HepG2 (cell line): ENCODE results near the gene TREML4. TPM values are rescaled to one million over a fixed set of nuclear protein-coding genes. Genes with fewer than 3 reads are reported as not detected.
A peak's percentile ranks its signal among the peaks of the same experiment; 100 is the strongest.

ENCODE experiments used
- ATAC-seq: fragments of 200-7000 bp; cut with Tn5 transposase; 3 replicates; pipeline ENCODE4 v1.9.1; 2020; ENCODE audit warnings: mild to moderate bottlenecking, moderate library complexity
- BruUV-seq: library from RNA; stranded (reverse); fragments of 400-500 nt; replicated peaks from 2 replicates; lab custom pipeline; 2021; lab: Mats Ljungman, UMichigan
- CTCF ChIA-PET: fragments of 300-600 bp; formaldehyde crosslinking; extraction: SDS; loops from one replicate; lab custom pipeline; 2021; ENCODE audit warnings: low total read pairs, inconsistent platforms, low intra/inter-chr PET ratio; lab: Yijun Ruan, JAX
- POLR2A ChIA-PET: fragments of 350-600 bp; sonication (Branson Sonifier 250); formaldehyde crosslinking; loops from one replicate; lab custom pipeline; 2020; ENCODE audit warnings: antibody characterized with exemption, inconsistent platforms; lab: Yijun Ruan, JAX
- DNase-seq: peaks from one replicate; pipeline ENCODE4 v3.0.0-alpha.2; 2015; ENCODE audit warnings: low spot score
- FAIRE-seq: peaks from 3 replicates; lab custom pipeline; 2011; peaks lifted over from hg19 to GRCh38; lab: Jason Lieb, UNC
- H2AFZ ChIP-seq: one replicate; pipeline ENCODE4 v1.6.1; 2011; ENCODE audit warnings: low read length, inconsistent platforms
- H3K27ac ChIP-seq: fragments of 300-600 bp; 3 replicates; pipeline ENCODE4 v1.8.0; 2011; ENCODE audit warnings: mixed run types, mild to moderate bottlenecking, mixed read lengths, low read length, inconsistent platforms; ENCODE audit not compliant: insufficient read depth; ENCODE audit errors: extremely low read length
- H3K27me3 ChIP-seq, 2 experiments: fragments of 200-600 bp in 1 of 2; 2 replicates in 1 of 2; 3 replicates in 1 of 2; pipeline versions ENCODE4 v1.6.0 to v1.8.0; 2011; ENCODE audit warnings: low read length in 2 of 2, mild to moderate bottlenecking in 2 of 2, moderate library complexity in 2 of 2, inconsistent platforms in 1 of 2; ENCODE audit not compliant: insufficient read depth in 2 of 2, control insufficient read depth in 1 of 2
- H3K36me3 ChIP-seq, 2 experiments: fragments of 200-600 bp in 1 of 2; replicated peaks in 1 of 2; 2 replicates in 1 of 2; 3 replicates in 1 of 2; pipeline versions ENCODE4 v1.5.1 to v1.8.0; 2011; ENCODE audit warnings: low read length in 2 of 2, inconsistent platforms in 1 of 2; ENCODE audit not compliant: insufficient read depth in 2 of 2, control insufficient read depth in 1 of 2
- H3K4me1 ChIP-seq: 2 replicates; pipeline ENCODE4 v1.5.1; 2012; ENCODE audit warnings: low read length, inconsistent platforms; ENCODE audit not compliant: insufficient read depth
- H3K4me2 ChIP-seq: 2 replicates; pipeline ENCODE4 v1.6.0; 2011; ENCODE audit warnings: low read depth, low read length, inconsistent platforms
- H3K4me3 ChIP-seq, 3 experiments: fragments of 200-600 bp in 1 of 3; sonication (generic), shearing (Covaris generic) in 1 of 3; replicated peaks in 1 of 3; 2 replicates each; pipeline ENCODE4 v1.5.1; 2011 to 2016; ENCODE audit warnings: low read length in 3 of 3, inconsistent platforms in 2 of 3, low read depth in 2 of 3, mild to moderate bottlenecking in 2 of 3, control low read depth in 1 of 3, mixed read lengths in 1 of 3; ENCODE audit not compliant: insufficient read depth in 1 of 3
- H3K79me2 ChIP-seq: one replicate; pipeline ENCODE4 v1.6.1; 2011; ENCODE audit warnings: low read length, inconsistent platforms; ENCODE audit not compliant: insufficient read depth
- H3K9ac ChIP-seq: 2 replicates; pipeline ENCODE4 v1.6.0; 2011; ENCODE audit warnings: mild to moderate bottlenecking, low read depth, low read length, inconsistent platforms; ENCODE audit not compliant: insufficient read depth
- H3K9me3 ChIP-seq: 2 replicates; pipeline ENCODE4 v1.5.1; 2012; ENCODE audit warnings: mild to moderate bottlenecking, low read length
- H4K20me1 ChIP-seq: 2 replicates; pipeline ENCODE4 v1.6.0; 2011; ENCODE audit warnings: inconsistent platforms, mild to moderate bottlenecking, low read length, moderate library complexity; ENCODE audit not compliant: insufficient read depth
- AGO1 ChIP-seq: fragments of 200-400 bp; formaldehyde crosslinking; IDR thresholded peaks from 2 replicates; pipeline ENCODE4 v1.6.1; 2017; ENCODE audit warnings: mild to moderate bottlenecking, low read depth, low read length, moderate library complexity; ENCODE audit not compliant: poor library complexity, severe bottlenecking
- BRD4 ChIP-seq: sonication (generic); formaldehyde crosslinking; IDR thresholded peaks from 2 replicates; pipeline ENCODE4 v1.4.0; 2020; ENCODE audit warnings: missing genetic modification reagents
- KAT8 ChIP-seq: IDR thresholded peaks from 2 replicates; pipeline ENCODE4 v1.6.1; 2016; ENCODE audit warnings: missing genetic modification reagents, missing compliant biosample characterization
- MAFF ChIP-seq: IDR thresholded peaks from 2 replicates; pipeline ENCODE4 v1.6.1; 2011; ENCODE audit warnings: low read depth, low read length, improper control_type of control experiment
- STAG1 ChIP-seq: sonication (generic); formaldehyde crosslinking; IDR thresholded peaks from 2 replicates; pipeline ENCODE4 v1.4.0; 2020; ENCODE audit warnings: missing genetic modification reagents
- U2AF1 ChIP-seq: fragments of 200-400 bp; formaldehyde crosslinking; optimal IDR thresholded peaks from 2 replicates; pipeline ENCODE3; 2017; ENCODE audit warnings: mild to moderate bottlenecking, low read depth, low read length
- ZBTB26 ChIP-seq: IDR thresholded peaks from 2 replicates; pipeline ENCODE4 v1.6.1; 2016; ENCODE audit warnings: missing compliant biosample characterization, missing genetic modification reagents, borderline replicate concordance
- ZBTB38 ChIP-seq: sonication (generic); formaldehyde crosslinking; IDR thresholded peaks from 2 replicates; pipeline ENCODE4 v1.5.1; 2020; ENCODE audit warnings: mild to moderate bottlenecking, missing genetic modification reagents
- ZNF101 ChIP-seq: sonication (generic); formaldehyde crosslinking; IDR thresholded peaks from 2 replicates; pipeline ENCODE4 v1.4.0; 2020; ENCODE audit warnings: mild to moderate bottlenecking, low read depth, missing genetic modification reagents, borderline replicate concordance
- WGBS: methylation state at CpG from one replicate; pipeline ENCODE4 v1.1.6; 2017; ENCODE audit warnings: low lambda C conversion rate; 5-methylcytosine and 5-hydroxymethylcytosine counted together
- in situ Hi-C: cut with HindIII; loops from 2 replicates; pipeline ENCODE4 v1.10.0; 2017; ENCODE audit warnings: low pct_unique_long_range_greater_than_20kb; ENCODE audit not compliant: extremely low pct_ligation_motif_present
- intact Hi-C: fragments of 100-400 bp; cut with micrococcal nuclease; formaldehyde crosslinking; loops from one replicate; pipeline ENCODE4 v1.10.0; 2022; ENCODE audit not compliant: unreplicated experiment
- polyA plus RNA-seq, 8 experiments: library from polyadenylated mRNA; depleted of rRNA in 3 of 8; stranded (reverse) in 7 of 8; unstranded in 1 of 8; fragments of >200 nt; fragmentation: Illumina TruSeq in 4 of 8; extraction: Trizol in 4 of 8; gene quantifications; 2 replicates each; pipeline versions ENCODE4 v1.2.1 to v1.2.3, GENCODE V29; 2011 to 2016; ENCODE audit warnings: low read depth in 4 of 8, missing spikeins in 1 of 8, mixed read lengths in 1 of 8; ENCODE audit not compliant: insufficient read depth in 1 of 8
- total RNA-seq, 5 experiments: library from RNA; depleted of rRNA; stranded (reverse); fragments of >200 nt; fragmentation: Illumina TruSeq; extraction: Trizol; gene quantifications; 2 replicates each; pipeline ENCODE4 v1.2.3, GENCODE V29; 2016; ENCODE audit warnings: low read depth in 1 of 5
- TF ChIP-seq, protein P1 (sequence below), 2 experiments: sonication (generic) in 1 of 2; formaldehyde crosslinking in 1 of 2; IDR thresholded peaks; 2 replicates each; pipeline versions ENCODE4 v1.5.1 to v1.6.1; 2011 to 2020; ENCODE audit warnings: borderline replicate concordance in 1 of 2, low read depth in 1 of 2, low read length in 1 of 2, mild to moderate bottlenecking in 1 of 2, missing genetic modification reagents in 1 of 2, moderate library complexity in 1 of 2

TREML4 gene
- total and polyA plus RNA-seq, 2 of the 13 experiments (the other 11 are each of a cell fraction or from before 2014, with no cell fraction given) = not detected

- TF ChIP-seq, protein P1, sequence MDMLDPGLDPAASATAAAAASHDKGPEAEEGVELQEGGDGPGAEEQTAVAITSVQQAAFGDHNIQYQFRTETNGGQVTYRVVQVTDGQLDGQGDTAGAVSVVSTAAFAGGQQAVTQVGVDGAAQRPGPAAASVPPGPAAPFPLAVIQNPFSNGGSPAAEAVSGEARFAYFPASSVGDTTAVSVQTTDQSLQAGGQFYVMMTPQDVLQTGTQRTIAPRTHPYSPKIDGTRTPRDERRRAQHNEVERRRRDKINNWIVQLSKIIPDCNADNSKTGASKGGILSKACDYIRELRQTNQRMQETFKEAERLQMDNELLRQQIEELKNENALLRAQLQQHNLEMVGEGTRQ (IDR thresholded peaks at IDR 0.05; ENCODE audit: low read depth, low read length) = 0 out of 2 replicates have a peak, but pooled peaks have one; percentile 25
- TF ChIP-seq, protein P1 (CRISPR knock-in tag; IDR thresholded peaks at IDR 0.05; ENCODE audit: borderline replicate concordance) = no peak
- TF ChIP-seq, all 625 proteins: peak for 23
Observed at GRCh38 chr6:41214559-41215238, 13.4 kb upstream of the TREML4 start (continued).

DNA sequence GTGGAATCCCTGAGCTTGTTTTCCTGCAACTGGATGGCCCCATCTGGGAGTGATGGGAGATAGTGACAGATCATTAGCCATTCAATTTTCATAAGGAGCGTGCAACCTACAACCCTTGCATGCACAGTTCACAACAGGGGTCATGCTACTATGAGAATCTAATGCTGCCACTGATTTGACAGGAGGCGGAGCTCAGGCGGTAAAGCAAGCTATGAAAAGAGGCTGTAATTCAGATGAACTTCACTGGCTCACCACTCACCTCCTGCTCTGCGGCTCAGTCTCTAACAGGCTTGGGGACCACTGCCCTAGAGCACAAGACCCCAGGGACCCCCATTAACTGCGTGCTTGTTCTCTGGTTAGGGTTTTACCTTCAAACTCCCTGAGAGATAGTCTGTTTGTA is 12.4 kb upstream of the TREML4 start:
- BruUV-seq = no TSS peak
- TF ChIP-seq BRD4 (CRISPR knock-in tag) (no peak), U2AF1 (no peak), MAFF (no peak), ZBTB26 (CRISPR knock-in tag) (no peak), ZBTB38 (CRISPR knock-in tag) (no peak), STAG1 (CRISPR knock-in tag) (no peak), KAT8 (CRISPR knock-in tag) (no peak), AGO1 (no peak), ZNF101 (CRISPR knock-in tag) (no peak)
- TF ChIP-seq, all 625 proteins: peak for 0
- no peak overlapping the region for H3K4me3 ChIP-seq

More for the DNA sequence above, 12.4 kb upstream of the TREML4 start:
- ATAC-seq = no peak
- Histone ChIP-seq H3K27me3 (no peaks in the 10 kb centered on the region; a peak in 1 of 5 replicates), H3K79me2 (no peaks in the 10 kb centered on the region), H4K20me1 (no peaks in the 10 kb centered on the region), H3K4me1 (no peaks in the 10 kb centered on the region), H3K4me2 (no peak overlapping the region), H3K27ac (no peak overlapping the region), H2AFZ (no peak overlapping the region), H3K36me3 (no peaks in the 10 kb centered on the region), H3K9me3 (no peaks in the 10 kb centered on the region), H3K9ac (no peak overlapping the region)
- in situ Hi-C loops = no loop called here
- WGBS = 35% methylated on average over 5 of the region's 5 CpGs
- CTCF ChIA-PET = no interaction called here
- DNase-seq = no peak
- POLR2A ChIA-PET = no interaction called here
- intact Hi-C loops = no loop called here
- FAIRE-seq = no peak
